IPS DF 6.9 (cell line): Measurements from ENCODE around the gene ECPAS.
"Not testable (repeated sequence)": the region's sequence is repeated elsewhere in the genome, so short reads cannot be mapped to it uniquely, and the experiment has no call there.

Experiments
- DNase-seq: peaks from one replicate; pipeline ENCODE4 v3.0.0-alpha.2; 2013; ENCODE audit warnings: low read depth, low spot score
- H3K27ac ChIP-seq: one replicate; pipeline ENCODE4 v1.5.1; 2013; ENCODE audit warnings: low read length, control low read depth
- H3K27me3 ChIP-seq: 2 replicates; pipeline ENCODE4 v1.6.1; 2013; ENCODE audit warnings: mild to moderate bottlenecking, low read length; ENCODE audit not compliant: control insufficient read depth, insufficient read depth
- H3K36me3 ChIP-seq: 2 replicates; pipeline ENCODE4 v1.6.1; 2013; ENCODE audit warnings: low read length; ENCODE audit not compliant: control insufficient read depth, insufficient read depth
- H3K4me1 ChIP-seq: 2 replicates; pipeline ENCODE4 v1.6.1; 2013; ENCODE audit warnings: low read length; ENCODE audit not compliant: control insufficient read depth, insufficient read depth
- H3K4me3 ChIP-seq: 2 replicates; pipeline ENCODE4 v1.5.1; 2013; ENCODE audit warnings: mild to moderate bottlenecking, low read length
- H3K9me3 ChIP-seq: 2 replicates; pipeline ENCODE4 v1.6.1; 2013; ENCODE audit warnings: low read length, inconsistent platforms; ENCODE audit not compliant: control insufficient read depth, insufficient read depth
- WGBS: extraction: QIAGEN DNeasy Blood & Tissue Kit; methylation state at CpG from one replicate; pipeline ENCODE4 v1.1.7; 2013; ENCODE audit warnings: mixed read lengths, missing lambda C conversion rate; ENCODE audit not compliant: insufficient read length, insufficient coverage; 5-methylcytosine and 5-hydroxymethylcytosine counted together

Gene ECPAS

GRCh38 chr9:111352545-111352944 lies 131.6 kb downstream of the ECPAS start:
- no CpG with 5 or more reads among the region's 2 CpGs for WGBS
- DNase-seq = no peak
- H3K4me3 ChIP-seq = no peak overlapping the region
- no peaks in the 10 kb centered on the region; the same call in 1 of the 2 replicates for H3K4me1 ChIP-seq
- no peaks in the 10 kb centered on the region for H3K9me3 ChIP-seq
- H3K27ac ChIP-seq = no peak overlapping the region
- H3K27me3 ChIP-seq = no peaks in the 10 kb centered on the region
- no peaks in the 10 kb centered on the region for H3K36me3 ChIP-seq

DNA sequence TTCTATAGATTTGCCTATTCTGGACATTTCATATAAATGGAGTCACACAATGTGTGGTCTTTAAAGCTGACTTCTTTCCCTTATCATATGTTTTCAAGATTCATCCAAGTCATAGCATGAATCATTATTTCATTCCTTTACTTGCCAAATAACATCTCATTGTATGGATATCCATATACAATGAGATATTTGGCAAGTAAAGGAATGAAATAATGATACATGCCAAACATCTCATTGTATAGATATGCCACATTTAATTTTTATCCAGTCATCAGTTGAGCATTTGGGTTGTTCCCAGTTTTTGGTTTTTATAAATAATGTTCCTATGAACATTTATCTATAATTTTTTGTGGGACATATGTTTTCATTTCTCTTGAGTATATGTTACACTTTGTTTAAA lies 133.6 kb downstream of the ECPAS start:
- no peaks in the 10 kb centered on the region for H3K4me1 ChIP-seq
- DNase-seq = no peak
- H3K27me3 ChIP-seq = no peaks in the 10 kb centered on the region
- H3K27ac ChIP-seq = no peak overlapping the region
- H3K9me3 ChIP-seq = no peaks in the 10 kb centered on the region
- H3K36me3 ChIP-seq = no peaks in the 10 kb centered on the region
- H3K4me3 ChIP-seq = no peak overlapping the region

DNA sequence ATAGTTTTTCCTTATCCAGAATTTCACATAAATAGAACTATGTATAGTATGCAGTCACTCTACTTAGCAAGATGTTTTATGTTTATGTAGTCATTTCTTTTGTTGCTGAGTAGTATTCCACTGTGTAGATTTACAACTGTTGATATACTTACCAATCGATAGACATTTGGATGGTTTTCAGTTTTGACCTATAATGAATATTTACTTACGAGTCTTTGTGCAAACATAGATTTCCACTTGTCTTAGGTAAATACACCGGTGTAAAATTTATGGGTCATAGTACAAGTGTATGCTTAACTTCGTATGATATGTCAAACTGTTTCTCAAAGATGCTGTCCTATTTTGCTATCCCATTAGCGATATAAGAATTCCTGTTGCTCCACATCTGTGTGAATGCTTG lies 134.4 kb downstream of the ECPAS start:
- Histone ChIP-seq H3K4me1 (no peaks in the 10 kb centered on the region), H3K27ac (no peak overlapping the region), H3K9me3 (no peaks in the 10 kb centered on the region), H3K4me3 (no peak overlapping the region), H3K27me3 (no peaks in the 10 kb centered on the region), H3K36me3 (no peaks in the 10 kb centered on the region)
- no peak for DNase-seq
- no CpG with 5 or more reads among the region's 5 CpGs for whole genome bisulfite sequencing

GRCh38 chr9:111348821-111349271 lies 135.3 kb downstream of the ECPAS start:
- WGBS = no CpG with 5 or more reads among the region's 4 CpGs
- Histone ChIP-seq H3K9me3 (no peaks in the 10 kb centered on the region), H3K4me3 (no peak overlapping the region), H3K27ac (no peak overlapping the region), H3K36me3 (no peaks in the 10 kb centered on the region), H3K4me1 (no peaks in the 10 kb centered on the region), H3K27me3 (no peaks in the 10 kb centered on the region)
- no peak for DNase-seq

DNA sequence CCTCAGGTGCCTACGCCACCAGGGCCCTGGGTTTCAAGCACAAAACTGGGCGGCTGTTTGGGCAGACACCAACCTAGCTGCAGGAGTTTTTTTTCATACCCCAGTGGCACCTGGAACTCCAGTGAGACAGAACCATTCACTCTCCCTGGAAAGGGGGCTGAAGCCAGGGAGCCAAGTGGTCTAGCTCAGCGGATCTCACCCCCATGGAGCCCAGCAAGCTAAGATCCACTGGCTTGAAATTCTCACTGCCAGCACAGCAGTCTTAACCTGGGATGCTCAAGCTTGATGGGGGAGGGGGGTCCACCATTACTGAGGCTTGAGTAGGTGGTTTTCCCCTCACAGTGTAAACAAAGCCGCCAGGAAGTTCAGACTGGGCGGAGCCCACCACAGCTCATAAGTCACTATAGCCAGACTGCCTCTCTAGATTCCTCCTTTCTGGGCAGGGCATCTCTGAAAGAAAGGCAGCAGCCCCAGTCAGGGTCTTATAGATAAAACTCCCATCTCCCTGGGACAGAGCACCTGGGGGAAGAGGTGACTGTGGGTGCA lies 149.8 kb downstream of the ECPAS start:
- not testable (repeated sequence) for H3K9me3 ChIP-seq, DNase-seq, H3K36me3 ChIP-seq, H3K4me1 ChIP-seq, H3K27ac ChIP-seq, H3K4me3 ChIP-seq, H3K27me3 ChIP-seq
- WGBS = no CpG with 5 or more reads among the region's 5 CpGs

DNA sequence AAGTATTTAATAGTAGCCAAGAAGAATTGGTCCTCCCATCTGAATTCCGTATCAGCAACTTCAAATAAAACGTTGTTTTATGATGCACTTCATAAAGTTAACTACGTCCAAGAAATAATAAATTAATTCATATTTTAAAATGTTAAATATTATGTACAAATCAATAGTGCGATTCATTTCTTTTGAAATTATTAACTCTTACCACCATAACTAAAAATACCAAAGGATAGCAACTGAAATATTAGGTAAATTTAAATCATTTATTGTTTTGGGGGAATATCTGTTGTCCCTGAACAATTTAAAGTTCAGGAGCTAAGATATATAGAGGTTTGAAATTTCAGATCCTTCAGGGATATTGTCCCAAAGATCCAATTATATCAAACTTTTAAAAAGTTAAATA lies 154.1 kb downstream of the ECPAS start, which contains the start of gene OR2K2:
Gene OR2K2 (minus strand): TSS at position 101 of the 400 bp plus-strand sequence. CDS start 1,791 bp downstream, outside the sequence.
- Histone ChIP-seq H3K4me1 (no peaks in the 10 kb centered on the region), H3K9me3 (no peaks in the 10 kb centered on the region), H3K36me3 (no peaks in the 10 kb centered on the region), H3K4me3 (no peak within 1 kb of the TSS), H3K27ac (no peak within 1 kb of the TSS), H3K27me3 (no peaks in the 10 kb centered on the region)
- no CpG with 5 or more reads among the region's 4 CpGs for WGBS
- DNase-seq = no peak

DNA sequence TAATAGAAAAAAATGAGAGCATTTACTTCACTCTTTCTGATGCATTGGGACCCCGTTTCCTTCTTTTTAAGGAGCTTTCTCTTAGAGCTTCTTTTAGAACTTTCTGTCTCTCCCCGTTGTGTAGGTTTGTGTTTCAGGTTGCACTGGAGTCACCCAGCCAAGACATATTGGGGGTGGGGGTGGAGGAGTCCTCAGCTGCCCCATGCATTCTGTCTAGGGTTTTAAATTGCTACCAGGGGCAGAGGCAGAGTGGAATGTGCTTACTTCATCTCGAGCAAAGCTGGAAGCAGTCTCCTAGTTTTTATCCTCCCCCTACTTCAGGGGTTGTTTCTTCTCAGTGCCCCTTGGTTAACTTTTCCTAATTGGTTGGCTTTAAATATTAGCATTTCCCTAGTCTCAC lies 163.6 kb downstream of the ECPAS start:
- Histone ChIP-seq H3K9me3 (no peaks in the 10 kb centered on the region), H3K36me3 (no peaks in the 10 kb centered on the region), H3K4me3 (no peak overlapping the region), H3K27ac (no peak overlapping the region), H3K27me3 (no peaks in the 10 kb centered on the region), H3K4me1 (no peaks in the 10 kb centered on the region)
- WGBS = no CpG with 5 or more reads among the region's 3 CpGs
- no peak for DNase-seq

DNA sequence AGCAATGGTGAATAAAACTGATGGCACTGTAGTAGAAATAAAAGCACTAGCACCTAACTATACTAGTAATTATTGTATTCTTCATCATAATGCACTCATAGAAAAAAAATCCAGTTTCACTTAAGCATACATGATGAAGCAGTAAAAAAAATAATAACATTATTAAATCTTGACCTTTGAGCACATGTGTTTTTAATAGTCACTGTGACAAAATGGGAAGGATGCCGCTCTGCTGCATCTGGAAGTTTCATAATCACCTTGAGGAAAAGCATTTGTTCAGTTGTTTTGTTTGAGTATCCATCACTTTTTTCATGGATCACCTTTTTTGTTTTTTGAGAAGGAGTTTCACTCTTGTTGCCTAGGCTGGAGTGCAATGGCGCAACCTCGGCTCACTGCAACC lies 167.4 kb downstream of the ECPAS start:
- Histone ChIP-seq H3K4me1 (no peaks in the 10 kb centered on the region), H3K27me3 (no peaks in the 10 kb centered on the region), H3K36me3 (no peaks in the 10 kb centered on the region), H3K4me3 (no peak overlapping the region), H3K9me3 (no peaks in the 10 kb centered on the region), H3K27ac (no peak overlapping the region)
- no CpG with 5 or more reads among the region's 3 CpGs for WGBS
- DNase-seq = no peak
